Measurements from ENCODE around the gene TADA2A.
"Not testable (repeated sequence)": the region's sequence is repeated elsewhere in the genome, so short reads cannot be mapped to it uniquely, and the experiment has no call there.

The TADA2A gene

DNA sequence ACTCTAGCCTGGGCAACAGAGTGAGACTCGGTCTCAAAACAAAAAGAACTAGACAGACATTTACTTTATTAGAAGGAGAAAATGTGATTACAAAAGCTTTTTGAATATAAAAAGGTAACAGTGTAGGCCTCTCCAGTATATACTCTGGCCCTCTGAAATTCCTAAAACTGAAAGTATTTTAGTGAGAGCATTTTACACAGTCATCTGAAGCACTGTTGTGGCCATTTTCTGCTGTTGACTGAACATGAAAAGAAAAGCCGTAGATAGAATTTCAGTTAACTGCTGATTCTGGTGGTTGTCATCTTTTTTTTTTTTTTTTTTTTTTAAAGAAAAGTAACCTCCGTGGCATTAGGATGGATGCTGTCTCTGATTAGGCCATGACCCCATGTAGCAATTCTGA lies 98.6 kb downstream of the TADA2A start:
- no peak overlapping the region for H3K27ac ChIP-seq (ENCODE audit: low read depth, low read length)
- no peaks in the 10 kb centered on the region for H3K9me3 ChIP-seq (ENCODE audit: control insufficient read depth in 5 of 5, low read length in 5 of 5)
- H3K9ac ChIP-seq (ENCODE audit: low read length in 5 of 5) = no peak overlapping the region
- H3K4me1 ChIP-seq (ENCODE audit: control insufficient read depth in 5 of 5, insufficient read depth in 5 of 5, low read length in 5 of 5) = peaks cover 0 to 15% (median 0%) of the 10 kb centered on the region in 5 donors
- H3K36me3 ChIP-seq (ENCODE audit: control insufficient read depth in 5 of 5, insufficient read depth in 5 of 5, low read length in 5 of 5) = peaks cover 0 to 11% (median 4%) of the 10 kb centered on the region in 5 donors
- H3K4me3 ChIP-seq (ENCODE audit: low read depth in 1 of 5, low read length in 5 of 5) = no peak overlapping the region
- no peaks in the 10 kb centered on the region for H3K27me3 ChIP-seq (ENCODE audit: control insufficient read depth in 5 of 5, insufficient read depth in 4 of 5, low read length in 5 of 5)

DNA sequence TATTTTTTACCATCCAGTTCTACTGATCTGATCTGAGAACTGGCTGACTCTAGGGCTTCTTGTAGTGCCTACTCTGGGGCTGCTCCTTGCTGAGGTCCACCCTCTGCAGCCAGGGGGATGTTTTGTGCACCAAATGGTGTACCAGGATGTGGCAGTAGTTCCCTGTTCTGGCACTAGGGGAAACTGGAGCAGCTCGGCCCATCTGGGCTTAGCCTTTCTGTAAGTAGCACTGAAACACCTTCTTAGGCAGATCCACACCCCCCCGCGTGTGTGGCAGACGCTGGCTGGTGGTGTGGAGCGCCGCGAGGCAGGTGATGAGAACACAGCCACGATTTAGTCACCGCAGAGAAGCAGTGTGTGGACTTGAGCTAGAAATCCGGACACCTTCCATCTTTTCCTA lies 100.0 kb downstream of the TADA2A start:
- Histone ChIP-seq H3K4me1 (ENCODE audit: control insufficient read depth in 5 of 5, insufficient read depth in 5 of 5, low read length in 5 of 5) (peaks cover 0 to 10% (median 0%) of the 10 kb centered on the region in 5 donors), H3K9ac (ENCODE audit: low read length in 5 of 5) (no peak overlapping the region), H3K9me3 (ENCODE audit: control insufficient read depth in 5 of 5, low read length in 5 of 5) (no peaks in the 10 kb centered on the region), H3K4me3 (ENCODE audit: low read depth in 1 of 5, low read length in 5 of 5) (no peak overlapping the region), H3K27ac (ENCODE audit: low read depth, low read length) (no peak overlapping the region), H3K27me3 (ENCODE audit: control insufficient read depth in 5 of 5, insufficient read depth in 4 of 5, low read length in 5 of 5) (no peaks in the 10 kb centered on the region), H3K36me3 (ENCODE audit: control insufficient read depth in 5 of 5, insufficient read depth in 5 of 5, low read length in 5 of 5) (peaks cover 0 to 11% (median 4%) of the 10 kb centered on the region in 5 donors)

DNA sequence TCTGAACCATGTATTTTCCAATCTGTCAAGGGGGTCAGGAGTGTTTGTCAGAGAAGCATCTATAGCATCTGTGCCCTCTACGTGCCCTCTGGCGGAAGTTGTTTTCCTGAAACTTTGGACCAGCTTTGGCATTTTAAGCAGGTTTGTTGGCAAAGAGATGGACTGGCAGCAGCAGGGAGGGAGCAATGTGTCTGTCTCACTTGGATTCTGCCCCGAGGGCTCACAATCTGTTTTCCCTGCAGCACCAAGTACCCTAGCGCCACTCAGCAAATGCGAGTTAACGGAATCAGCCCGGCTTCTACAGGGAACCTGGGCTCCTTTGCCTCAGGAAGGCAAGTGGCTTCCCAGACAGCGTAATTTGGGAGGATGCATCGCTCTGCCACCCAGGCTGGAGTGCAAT lies 100.4 kb downstream of the TADA2A start:
- Histone ChIP-seq H3K27me3 (ENCODE audit: control insufficient read depth in 5 of 5, insufficient read depth in 4 of 5, low read length in 5 of 5) (no peaks in the 10 kb centered on the region), H3K9ac (ENCODE audit: low read length in 5 of 5) (no peak overlapping the region), H3K4me3 (ENCODE audit: low read depth in 1 of 5, low read length in 5 of 5) (no peak overlapping the region), H3K36me3 (ENCODE audit: control insufficient read depth in 5 of 5, insufficient read depth in 5 of 5, low read length in 5 of 5) (peaks cover 2 to 13% (median 7%) of the 10 kb centered on the region in 5 donors), H3K4me1 (ENCODE audit: control insufficient read depth in 5 of 5, insufficient read depth in 5 of 5, low read length in 5 of 5) (peaks cover 0 to 6% (median 0%) of the 10 kb centered on the region in 5 donors), H3K9me3 (ENCODE audit: control insufficient read depth in 5 of 5, low read length in 5 of 5) (no peaks in the 10 kb centered on the region), H3K27ac (ENCODE audit: low read depth, low read length) (no peak overlapping the region)

DNA sequence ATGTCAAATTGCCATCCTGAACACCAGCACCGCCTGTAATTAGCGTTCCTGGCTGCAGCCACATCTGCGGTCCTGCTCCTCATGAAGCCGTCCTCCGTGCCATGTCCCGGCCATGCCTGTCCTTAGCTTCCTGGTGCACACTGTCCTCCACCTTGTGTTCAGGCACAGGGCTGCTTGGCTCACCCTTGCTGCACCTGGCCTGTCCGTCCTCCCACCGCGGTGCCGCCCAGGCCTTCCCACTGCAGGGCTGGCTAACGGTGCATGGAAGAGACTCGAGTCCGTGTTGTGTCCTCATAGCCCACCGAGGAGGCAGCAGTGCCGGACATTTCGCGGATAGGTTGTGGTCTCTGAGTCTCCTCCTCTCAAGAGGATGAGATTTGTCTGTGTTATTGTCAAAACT lies 103.4 kb downstream of the TADA2A start:
- no peak overlapping the region for H3K9ac ChIP-seq (ENCODE audit: low read length in 5 of 5)
- H3K27me3 ChIP-seq (ENCODE audit: control insufficient read depth in 5 of 5, insufficient read depth in 4 of 5, low read length in 5 of 5) = no peaks in the 10 kb centered on the region
- H3K4me1 ChIP-seq (ENCODE audit: control insufficient read depth in 5 of 5, insufficient read depth in 5 of 5, low read length in 5 of 5) = no peaks in the 10 kb centered on the region
- H3K9me3 ChIP-seq (ENCODE audit: control insufficient read depth in 5 of 5, low read length in 5 of 5) = no peaks in the 10 kb centered on the region
- no peak overlapping the region for H3K27ac ChIP-seq (ENCODE audit: low read depth, low read length)
- peaks cover 10 to 39% (median 30%) of the 10 kb centered on the region in 5 donors for H3K36me3 ChIP-seq (ENCODE audit: control insufficient read depth in 5 of 5, insufficient read depth in 5 of 5, low read length in 5 of 5)
- H3K4me3 ChIP-seq (ENCODE audit: low read depth in 1 of 5, low read length in 5 of 5) = no peak overlapping the region

DNA sequence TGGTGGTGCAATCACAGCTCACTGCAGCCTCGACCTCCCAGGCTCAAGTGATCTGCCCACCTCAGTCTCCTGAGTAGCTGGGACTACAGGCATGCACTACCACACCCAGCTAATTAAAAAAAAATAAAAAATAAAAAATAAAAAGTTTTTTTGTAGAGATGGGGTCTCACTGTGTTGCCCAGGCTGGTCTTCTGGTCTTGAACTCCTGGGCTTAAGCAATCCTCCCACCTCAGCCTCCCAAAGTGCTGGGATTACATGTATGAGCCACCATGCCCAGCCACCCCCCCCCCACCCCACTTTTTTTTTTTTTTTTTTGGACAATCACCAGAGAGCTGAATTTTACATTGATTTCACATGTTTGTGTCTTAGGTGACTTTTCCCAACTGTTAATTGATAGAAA lies 105.0 kb downstream of the TADA2A start:
- peaks cover 12 to 48% (median 34%) of the 10 kb centered on the region in 5 donors for H3K36me3 ChIP-seq (ENCODE audit: control insufficient read depth in 5 of 5, insufficient read depth in 5 of 5, low read length in 5 of 5)
- H3K4me3 ChIP-seq (ENCODE audit: low read depth in 1 of 5, low read length in 5 of 5); H3K9me3 ChIP-seq (ENCODE audit: control insufficient read depth in 5 of 5, low read length in 5 of 5); H3K4me1 ChIP-seq (ENCODE audit: control insufficient read depth in 5 of 5, insufficient read depth in 5 of 5, low read length in 5 of 5); H3K27ac ChIP-seq (ENCODE audit: low read depth, low read length); H3K27me3 ChIP-seq (ENCODE audit: control insufficient read depth in 5 of 5, insufficient read depth in 4 of 5, low read length in 5 of 5); H3K9ac ChIP-seq (ENCODE audit: low read length in 5 of 5): not testable (repeated sequence)

DNA sequence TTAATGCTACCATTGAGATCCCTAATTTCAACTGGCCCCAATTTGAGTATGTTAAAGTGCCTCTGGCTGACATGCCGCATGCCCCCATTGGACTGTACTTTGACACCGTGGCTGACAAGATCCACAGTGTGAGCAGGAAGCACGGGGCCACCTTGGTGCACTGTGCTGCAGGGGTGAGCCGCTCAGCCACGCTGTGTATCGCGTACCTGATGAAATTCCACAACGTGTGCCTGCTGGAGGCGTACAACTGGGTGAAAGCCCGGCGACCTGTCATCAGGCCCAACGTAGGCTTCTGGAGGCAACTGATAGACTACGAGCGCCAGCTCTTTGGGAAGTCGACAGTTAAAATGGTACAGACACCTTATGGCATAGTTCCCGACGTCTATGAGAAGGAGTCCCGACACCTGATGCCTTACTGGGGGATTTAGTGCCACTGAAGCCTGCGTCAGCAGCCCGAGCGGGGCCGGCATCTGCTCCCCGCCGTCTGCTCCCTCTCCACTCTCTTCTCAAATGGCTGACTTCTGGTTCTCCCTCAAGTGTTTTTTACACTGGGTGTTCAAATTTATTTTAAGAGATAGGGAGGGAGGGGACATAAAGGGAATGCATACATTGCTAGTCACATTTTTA lies 105.9 kb downstream of the TADA2A start:
- Histone ChIP-seq H3K4me3 (ENCODE audit: low read depth in 1 of 5, low read length in 5 of 5) (no peak overlapping the region), H3K36me3 (ENCODE audit: control insufficient read depth in 5 of 5, insufficient read depth in 5 of 5, low read length in 5 of 5) (peaks cover 14 to 56% (median 40%) of the 10 kb centered on the region in 5 donors), H3K4me1 (ENCODE audit: control insufficient read depth in 5 of 5, insufficient read depth in 5 of 5, low read length in 5 of 5) (no peaks in the 10 kb centered on the region), H3K27me3 (ENCODE audit: control insufficient read depth in 5 of 5, insufficient read depth in 4 of 5, low read length in 5 of 5) (no peaks in the 10 kb centered on the region), H3K9ac (ENCODE audit: low read length in 5 of 5) (no peak overlapping the region), H3K27ac (ENCODE audit: low read depth, low read length) (no peak overlapping the region), H3K9me3 (ENCODE audit: control insufficient read depth in 5 of 5, low read length in 5 of 5) (no peaks in the 10 kb centered on the region)

DNA sequence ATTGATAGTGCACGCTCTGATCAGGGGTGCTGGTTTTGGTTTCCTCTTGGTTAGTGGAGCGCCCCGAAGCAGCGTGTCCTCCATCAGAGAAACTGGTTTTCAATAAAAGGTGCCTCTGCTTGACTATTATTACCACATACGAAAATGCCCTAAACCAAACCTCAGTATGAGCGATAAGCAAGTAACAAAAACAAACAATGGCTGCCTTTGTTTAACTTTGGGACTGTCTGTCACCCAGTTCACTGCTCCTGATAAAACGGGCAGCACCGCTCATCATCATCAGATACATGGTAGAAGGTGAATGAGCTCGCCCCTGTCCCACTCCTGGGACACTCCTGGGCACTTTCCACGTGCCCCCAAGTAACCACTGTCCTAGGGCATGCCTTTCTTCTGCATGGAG lies 107.0 kb downstream of the TADA2A start:
- Histone ChIP-seq H3K4me3 (ENCODE audit: low read depth in 1 of 5, low read length in 5 of 5) (no peak overlapping the region), H3K27ac (ENCODE audit: low read depth, low read length) (no peak overlapping the region), H3K36me3 (ENCODE audit: control insufficient read depth in 5 of 5, insufficient read depth in 5 of 5, low read length in 5 of 5) (peaks cover 18 to 62% (median 51%) of the 10 kb centered on the region in 5 donors), H3K27me3 (ENCODE audit: control insufficient read depth in 5 of 5, insufficient read depth in 4 of 5, low read length in 5 of 5) (no peaks in the 10 kb centered on the region), H3K9me3 (ENCODE audit: control insufficient read depth in 5 of 5, low read length in 5 of 5) (no peaks in the 10 kb centered on the region), H3K9ac (ENCODE audit: low read length in 5 of 5) (no peak overlapping the region), H3K4me1 (ENCODE audit: control insufficient read depth in 5 of 5, insufficient read depth in 5 of 5, low read length in 5 of 5) (peaks cover 0 to 4% (median 0%) of the 10 kb centered on the region in 5 donors)

DNA sequence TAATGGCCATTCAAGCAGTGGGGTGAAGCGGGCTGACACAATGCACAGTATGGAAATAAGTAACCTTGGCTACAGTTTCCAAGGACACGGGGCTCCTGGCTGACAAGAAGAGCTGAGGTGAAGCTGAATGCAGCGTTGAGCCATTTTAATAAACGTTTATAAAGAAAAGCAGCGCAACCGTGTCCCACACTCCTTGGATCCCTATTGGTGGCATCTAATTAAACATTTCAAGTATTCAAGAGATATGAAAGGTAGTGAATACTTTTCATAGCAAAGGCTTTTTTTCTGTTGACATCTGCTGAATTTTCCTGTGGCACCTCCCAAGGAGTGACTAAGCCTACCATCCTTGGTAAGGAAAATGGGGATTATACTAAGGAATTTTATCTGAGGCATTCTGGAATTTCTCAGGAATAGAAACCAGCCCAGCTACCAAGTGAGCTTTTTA lies 109.5 kb downstream of the TADA2A start:
- Histone ChIP-seq H3K27me3 (ENCODE audit: control insufficient read depth in 5 of 5, insufficient read depth in 4 of 5, low read length in 5 of 5) (no peaks in the 10 kb centered on the region), H3K27ac (ENCODE audit: low read depth, low read length) (no peak overlapping the region), H3K9ac (ENCODE audit: low read length in 5 of 5) (no peak overlapping the region), H3K9me3 (ENCODE audit: control insufficient read depth in 5 of 5, low read length in 5 of 5) (no peaks in the 10 kb centered on the region), H3K4me3 (ENCODE audit: low read depth in 1 of 5, low read length in 5 of 5) (no peak overlapping the region), H3K36me3 (ENCODE audit: control insufficient read depth in 5 of 5, insufficient read depth in 5 of 5, low read length in 5 of 5) (peaks cover 24 to 79% (median 71%) of the 10 kb centered on the region in 5 donors), H3K4me1 (ENCODE audit: control insufficient read depth in 5 of 5, insufficient read depth in 5 of 5, low read length in 5 of 5) (peaks cover 0 to 4% (median 0%) of the 10 kb centered on the region in 5 donors)

DNA sequence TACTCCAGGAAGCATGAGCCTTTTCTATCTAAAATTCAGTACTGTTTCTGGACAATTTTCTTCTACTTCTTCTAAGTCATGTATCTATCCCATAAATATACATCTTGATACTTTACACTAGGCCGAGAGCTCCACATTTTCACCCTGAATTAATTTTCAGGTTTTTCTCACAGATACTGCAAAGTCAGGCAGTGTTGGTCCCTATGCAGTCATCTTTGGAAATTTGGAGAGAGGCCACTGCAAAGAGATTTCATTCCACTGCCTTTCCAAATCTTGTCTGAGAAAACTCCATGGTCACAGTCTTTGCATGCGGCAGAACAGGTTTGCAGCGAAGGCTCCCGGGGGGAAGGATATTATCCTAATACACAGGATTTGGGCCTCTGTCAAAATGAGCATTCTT lies 111.2 kb downstream of the TADA2A start:
- Histone ChIP-seq H3K4me3 (ENCODE audit: low read depth in 1 of 5, low read length in 5 of 5) (no peak overlapping the region), H3K27ac (ENCODE audit: low read depth, low read length) (no peak overlapping the region), H3K4me1 (ENCODE audit: control insufficient read depth in 5 of 5, insufficient read depth in 5 of 5, low read length in 5 of 5) (peaks cover 0 to 4% (median 0%) of the 10 kb centered on the region in 5 donors), H3K9me3 (ENCODE audit: control insufficient read depth in 5 of 5, low read length in 5 of 5) (no peaks in the 10 kb centered on the region), H3K9ac (ENCODE audit: low read length in 5 of 5) (no peak overlapping the region), H3K36me3 (ENCODE audit: control insufficient read depth in 5 of 5, insufficient read depth in 5 of 5, low read length in 5 of 5) (peaks cover 23 to 81% (median 69%) of the 10 kb centered on the region in 5 donors), H3K27me3 (ENCODE audit: control insufficient read depth in 5 of 5, insufficient read depth in 4 of 5, low read length in 5 of 5) (no peaks in the 10 kb centered on the region)

DNA sequence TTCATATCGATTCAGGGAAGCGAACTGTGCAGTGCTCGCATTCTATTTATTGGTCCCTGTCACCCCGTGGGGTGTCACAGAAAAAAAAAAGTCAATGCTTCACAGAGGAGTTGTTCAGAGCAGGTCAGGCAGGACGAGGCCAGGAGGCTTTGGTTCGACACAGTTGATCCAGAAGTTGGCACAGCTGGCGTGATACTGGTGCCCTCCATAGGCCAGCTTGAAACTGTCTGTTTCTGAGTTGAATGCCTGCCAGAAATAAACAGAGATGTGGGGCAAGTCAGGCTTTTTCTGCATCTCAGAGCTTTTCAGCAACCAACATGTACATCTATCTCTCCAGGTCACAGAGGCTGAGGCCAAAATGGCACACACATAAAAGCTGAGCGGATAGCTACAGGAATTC lies 112.1 kb downstream of the TADA2A start:
- Histone ChIP-seq H3K9ac (ENCODE audit: low read length in 5 of 5) (no peak overlapping the region), H3K27ac (ENCODE audit: low read depth, low read length) (no peak overlapping the region), H3K4me1 (ENCODE audit: control insufficient read depth in 5 of 5, insufficient read depth in 5 of 5, low read length in 5 of 5) (peaks cover 0 to 4% (median 0%) of the 10 kb centered on the region in 5 donors), H3K27me3 (ENCODE audit: control insufficient read depth in 5 of 5, insufficient read depth in 4 of 5, low read length in 5 of 5) (no peaks in the 10 kb centered on the region), H3K36me3 (ENCODE audit: control insufficient read depth in 5 of 5, insufficient read depth in 5 of 5, low read length in 5 of 5) (peaks cover 19 to 77% (median 68%) of the 10 kb centered on the region in 5 donors), H3K4me3 (ENCODE audit: low read depth in 1 of 5, low read length in 5 of 5) (no peak overlapping the region), H3K9me3 (ENCODE audit: control insufficient read depth in 5 of 5, low read length in 5 of 5) (no peaks in the 10 kb centered on the region)
